Left renal pelvis (tissue), 4 donors: ENCODE data around the gene LHPP. TPM values are rescaled to one million over a fixed set of nuclear protein-coding genes. Genes with fewer than 3 reads are reported as not detected.
A peak's percentile ranks its signal among the peaks of the same experiment; 100 is the strongest.

Experiments
- DNase-seq, 4 donors: peaks; one replicate each; pipeline ENCODE4 v3.0.0-alpha.2; 2013; ENCODE audit warnings: low read depth in 4 of 4, low spot score in 3 of 4
- polyA plus RNA-seq, 4 donors: library from polyadenylated mRNA; unstranded; fragments of 120-200 nt; gene quantifications; one replicate each; pipeline ENCODE4 v1.2.1, GENCODE V29; 2013; ENCODE audit not compliant: insufficient read length in 4 of 4

Gene LHPP
- polyA plus RNA-seq, 4 donors, result 15.7 to 23.9 (median 16.6) TPM

DNA sequence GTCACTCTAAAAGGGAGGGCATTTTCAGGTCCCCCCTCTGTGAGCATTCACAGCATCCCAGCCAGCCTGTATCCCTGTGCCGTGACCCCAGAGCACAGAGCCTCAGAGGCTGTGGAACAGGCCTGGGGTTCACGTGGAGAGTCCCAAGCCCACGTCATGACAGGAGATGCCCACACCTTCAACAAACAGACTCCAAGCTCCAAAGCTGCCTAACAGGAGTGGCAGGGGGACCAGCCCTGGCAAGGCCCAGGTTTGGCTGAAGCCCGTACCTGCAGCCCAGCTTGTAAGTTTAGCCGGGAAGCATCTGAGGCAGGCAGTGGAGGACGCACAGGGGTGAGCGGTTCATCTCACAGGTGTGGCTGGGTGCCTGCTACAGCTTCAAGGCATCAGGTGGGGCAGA, 33.5 kb downstream of the LHPP start:
- DNase-seq, result no peak

GRCh38 chr10:124495725-124496124, 34.1 kb downstream of the LHPP start:
- no peak for DNase-seq

DNA sequence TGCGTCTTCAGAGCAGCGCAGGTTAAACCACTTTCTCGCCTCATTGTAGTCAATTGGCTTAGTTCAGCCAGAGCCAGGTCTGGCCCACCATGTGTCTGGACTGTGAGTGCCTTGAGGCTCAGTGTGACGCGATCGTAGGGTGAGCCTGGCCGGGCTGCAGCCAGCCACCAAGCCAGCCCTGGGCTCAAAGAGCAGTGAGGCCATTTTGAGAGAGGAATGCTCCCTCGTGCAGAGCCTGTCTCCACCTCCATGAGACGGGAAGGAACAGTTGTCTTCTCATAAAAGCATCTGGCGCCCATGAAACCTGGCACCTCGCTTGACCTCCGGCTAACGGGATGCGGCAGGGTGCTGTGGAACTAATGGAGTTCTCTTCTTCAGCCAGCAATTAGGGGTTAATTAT, 34.5 kb downstream of the LHPP start:
- DNase-seq, result no peak

DNA sequence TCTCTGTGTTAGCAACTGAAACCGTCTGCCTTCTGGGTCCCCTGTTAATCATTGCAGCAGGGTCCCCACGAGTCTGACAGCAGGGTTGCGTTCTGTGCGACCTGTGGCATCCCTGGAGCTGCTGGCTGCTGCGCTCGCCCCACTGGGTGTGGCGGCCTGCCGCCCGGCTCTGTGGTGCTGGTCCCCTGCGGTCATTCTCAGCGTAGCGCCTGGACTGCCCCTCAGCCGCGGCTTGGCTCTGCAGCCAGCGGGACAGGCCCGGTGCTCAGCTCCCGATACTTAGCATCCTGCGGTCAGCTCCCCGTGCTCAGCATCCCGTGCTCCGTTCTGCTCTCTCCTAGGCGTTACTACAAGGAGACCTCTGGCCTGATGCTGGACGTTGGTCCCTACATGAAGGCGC, 35.0 kb downstream of the LHPP start:
- no peak for DNase-seq

GRCh38 chr10:124497196-124497881, 35.7 kb downstream of the LHPP start:
- no peak for DNase-seq

GRCh38 chr10:124498056-124498455, 36.4 kb downstream of the LHPP start:
- DNase-seq, result peak in 3 of 4 donors; percentile 24 to 69 (median 41)

DNA sequence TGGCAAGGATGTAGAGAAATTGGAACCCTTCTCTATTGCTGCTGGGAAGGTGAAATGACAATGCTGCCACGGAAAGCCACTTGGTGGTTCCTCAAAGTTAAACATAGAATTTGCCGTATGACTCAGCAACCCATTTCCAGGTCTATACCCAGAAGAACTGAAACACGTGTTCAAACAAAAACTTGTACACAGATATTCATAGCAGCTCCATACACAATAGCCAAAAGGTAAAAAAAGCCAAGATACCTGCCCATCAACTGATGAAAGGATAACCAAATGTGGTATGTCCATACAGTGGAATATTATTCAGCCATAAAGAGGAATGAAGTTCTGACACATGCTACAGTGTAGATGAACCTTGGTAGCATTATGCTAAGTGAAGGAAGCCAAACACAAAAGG, 39.1 kb downstream of the LHPP start:
- no peak for DNase-seq

- DNase-seq, result no peak
Measured at GRCh38 chr10:124504711-124505110, 43.1 kb downstream of the LHPP start.

- no peak for DNase-seq
Measured at GRCh38 chr10:124505279-124505678, 43.7 kb downstream of the LHPP start.

DNA sequence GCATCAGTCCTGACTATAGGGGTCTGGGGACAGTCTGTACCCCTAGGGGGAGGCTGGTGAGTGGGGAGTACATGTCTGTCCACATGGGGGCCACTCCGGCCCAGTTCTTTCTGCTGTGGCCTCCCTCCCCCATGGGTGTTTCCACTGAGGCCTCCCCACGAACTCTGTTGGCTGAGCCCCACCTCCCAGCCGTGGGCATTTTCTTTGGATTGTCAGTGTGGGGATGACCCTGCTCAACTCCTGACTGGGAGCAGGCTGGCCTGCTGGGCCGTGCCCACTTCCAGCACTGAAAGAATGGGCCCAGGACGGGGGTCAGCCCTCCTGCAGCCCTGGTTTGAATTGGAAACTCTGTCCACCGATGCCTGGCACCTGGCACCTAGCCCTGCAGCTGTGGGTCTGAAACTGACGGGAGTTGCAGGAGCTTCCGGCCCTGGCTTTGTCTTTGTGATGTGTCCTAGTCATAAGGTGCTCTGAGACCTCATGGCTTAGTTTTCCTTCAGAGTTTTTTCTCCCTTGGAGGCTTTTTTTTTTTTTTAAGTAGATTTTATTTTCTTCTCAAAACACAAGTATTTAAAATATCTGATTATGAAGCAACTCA, 46.5 kb downstream of the LHPP start:
- no peak for DNase-seq

DNA sequence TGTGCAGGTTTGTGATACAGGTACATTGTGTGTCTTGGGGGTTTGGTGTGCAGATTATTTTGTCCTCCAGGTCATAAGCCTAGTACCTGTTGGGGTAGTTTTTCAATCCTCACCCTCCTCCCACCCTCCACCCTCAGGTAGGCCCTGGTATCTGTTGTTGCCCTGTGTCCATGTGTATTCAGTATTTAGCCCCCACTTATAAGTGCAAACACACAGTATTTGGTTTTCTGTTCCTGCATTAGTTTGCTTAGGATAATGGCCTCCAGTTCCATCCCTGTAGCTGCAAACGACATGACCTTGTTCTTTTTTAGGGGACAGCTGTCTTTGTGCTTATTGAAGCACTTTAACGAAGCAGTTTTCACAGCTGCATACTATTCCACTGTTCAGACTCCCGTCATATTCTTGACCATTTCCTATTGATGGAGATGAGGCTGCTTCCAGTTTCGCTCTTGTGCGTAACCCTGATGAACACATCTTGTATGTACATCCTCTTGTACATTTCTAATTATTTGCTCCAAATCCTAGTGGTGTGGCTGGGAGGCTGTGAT, 47.4 kb downstream of the LHPP start:
- DNase-seq, result no peak

DNA sequence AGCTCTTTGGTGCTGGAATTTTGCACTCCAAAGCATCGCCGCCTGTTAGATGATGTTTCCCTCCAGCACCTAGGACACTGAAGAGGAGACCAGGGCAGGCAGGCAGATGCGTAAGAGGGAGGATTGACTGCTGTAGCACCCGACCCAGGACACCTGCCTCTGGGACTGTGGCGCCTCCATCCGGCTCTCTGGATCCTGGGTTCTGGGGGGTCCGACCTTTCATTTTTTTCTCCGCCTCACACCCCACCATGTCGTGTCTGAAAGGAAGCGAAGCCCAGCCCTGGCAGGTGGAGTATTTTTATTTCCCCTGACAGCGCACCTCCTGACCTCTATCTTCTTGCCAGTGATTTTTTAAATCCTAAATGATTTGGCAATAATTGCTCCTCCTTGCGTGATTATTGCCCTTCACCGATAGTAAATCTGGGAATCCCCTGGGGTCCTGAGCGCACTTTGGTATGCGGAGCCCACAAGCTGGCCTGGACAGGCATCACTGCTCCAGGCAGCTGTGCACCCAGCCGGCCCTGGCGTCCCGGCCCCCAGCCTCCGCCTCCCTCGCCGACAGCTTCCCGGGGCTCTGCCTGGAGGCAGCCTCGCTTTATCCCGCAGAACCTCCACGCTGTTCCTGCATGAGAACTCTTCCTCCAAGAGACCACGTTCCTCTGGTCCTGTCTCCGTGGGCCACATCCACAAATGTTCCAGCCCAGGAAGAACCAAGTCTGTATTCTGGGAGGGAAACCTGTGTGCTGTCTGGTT, 48.4 kb downstream of the LHPP start:
- DNase-seq, result no peak

DNA sequence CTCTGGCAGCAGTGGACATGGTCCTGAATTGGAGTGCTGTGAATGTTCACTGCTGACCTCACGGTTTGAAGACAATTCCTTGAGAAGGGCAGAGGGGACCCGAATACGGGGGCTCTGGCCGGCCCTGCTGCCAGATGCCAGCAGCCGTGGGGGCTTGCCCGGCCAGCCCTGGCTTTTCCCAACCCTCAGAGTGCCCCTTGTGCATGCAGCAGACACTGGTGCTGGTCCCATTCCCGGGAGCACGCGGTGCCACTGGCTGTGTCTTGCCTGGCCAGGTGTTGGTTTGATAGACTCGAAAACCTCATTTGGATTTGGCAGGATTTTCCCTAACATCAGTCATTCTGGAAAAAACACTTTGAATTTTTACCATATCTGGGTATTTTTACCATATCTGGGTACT, 49.1 kb downstream of the LHPP start:
- no peak for DNase-seq

DNA sequence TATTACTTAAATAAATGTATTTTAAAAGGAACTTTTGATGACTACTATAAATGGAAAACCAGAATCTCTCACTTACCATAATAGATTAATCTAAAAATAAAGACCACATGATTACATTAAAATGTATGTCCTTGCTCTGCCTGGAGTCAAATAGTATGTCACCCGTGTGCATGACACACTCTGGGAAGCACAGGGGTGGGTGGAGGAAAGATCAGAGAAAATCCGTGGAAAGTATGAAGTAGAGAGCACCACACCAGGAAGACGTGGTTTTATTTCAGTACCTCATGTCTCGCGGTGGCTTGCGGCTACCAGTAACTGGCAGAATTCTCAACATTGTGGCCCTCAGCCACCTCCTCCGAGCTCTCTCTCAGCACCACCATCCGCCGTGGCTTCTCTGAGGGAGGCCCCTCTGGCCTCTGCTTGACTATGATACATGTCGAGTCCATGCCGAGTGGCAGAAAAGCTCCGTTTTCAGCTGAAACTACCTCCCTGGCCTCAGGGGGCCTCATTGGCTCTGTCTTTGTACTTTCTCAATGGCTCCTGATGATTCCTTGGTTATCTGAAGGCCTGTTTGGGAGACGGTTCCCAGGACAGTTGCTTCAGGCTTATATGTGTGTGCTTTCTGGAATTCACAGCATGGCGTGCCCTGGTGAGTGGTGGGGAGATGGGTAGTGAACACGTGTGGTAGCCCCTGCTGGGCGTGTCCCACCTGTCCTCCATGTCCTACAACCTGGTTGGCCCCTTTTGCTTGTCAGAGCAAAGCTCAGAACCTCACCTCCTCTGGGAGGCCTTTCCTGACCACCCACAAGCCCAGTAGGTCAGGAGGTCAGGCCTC, 49.8 kb downstream of the LHPP start:
- no peak for DNase-seq

DNA sequence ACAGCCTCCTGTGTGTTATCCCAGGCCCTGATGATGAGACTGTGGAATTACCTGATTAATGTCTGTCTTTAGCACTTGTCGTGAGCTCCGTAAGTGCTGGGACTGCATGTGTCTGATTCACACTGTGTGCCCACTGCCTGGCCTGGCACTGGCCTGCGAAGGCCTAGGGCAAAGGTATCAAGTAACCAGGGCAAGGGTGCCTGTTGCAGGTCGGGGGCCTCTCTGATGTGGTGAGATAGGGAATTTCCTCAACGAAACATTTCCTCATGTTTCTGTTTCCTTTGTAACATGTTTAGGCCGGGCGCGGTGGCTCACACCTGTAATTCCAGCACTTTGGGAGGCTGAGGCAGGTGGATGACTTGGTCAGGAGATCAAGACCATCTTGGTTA, 50.4 kb downstream of the LHPP start:
- DNase-seq, result no peak

GRCh38 chr10:124512600-124512999, 51.0 kb downstream of the LHPP start:
- no peak for DNase-seq

DNA sequence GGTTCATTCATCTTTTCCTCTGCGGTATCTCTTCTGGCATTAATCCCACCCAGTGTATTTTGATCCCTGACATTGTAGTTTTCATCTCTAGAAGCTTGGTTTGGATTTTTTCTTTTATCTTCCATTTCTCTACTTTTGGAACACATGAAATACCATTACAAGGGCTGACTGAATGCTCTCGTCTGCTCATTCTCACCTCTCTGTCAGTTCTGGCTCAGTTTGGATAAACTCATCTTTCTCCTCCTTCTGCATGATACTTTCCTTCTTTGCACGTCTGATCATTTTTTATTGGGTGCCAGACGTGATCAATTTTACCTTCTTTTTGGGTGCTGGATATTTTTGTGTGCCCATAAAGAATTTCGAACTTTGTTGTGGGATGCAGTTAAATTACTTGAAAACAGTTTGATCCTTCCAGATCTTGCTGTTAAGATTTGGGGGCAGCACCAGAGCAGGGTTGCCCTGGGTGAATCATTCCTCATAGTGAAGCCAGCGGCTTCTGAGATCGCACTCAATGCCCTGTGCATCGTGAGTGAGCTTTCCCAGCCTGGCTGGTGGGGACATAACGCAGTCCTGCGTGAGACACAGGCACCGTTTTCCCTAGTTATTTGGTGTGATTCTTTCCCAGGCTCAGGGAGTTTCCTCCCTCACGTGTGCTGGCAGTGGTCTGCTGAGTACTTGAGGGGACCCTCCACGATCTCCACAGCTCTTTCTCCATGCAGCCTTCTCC, 53.8 kb downstream of the LHPP start:
- no peak for DNase-seq

DNA sequence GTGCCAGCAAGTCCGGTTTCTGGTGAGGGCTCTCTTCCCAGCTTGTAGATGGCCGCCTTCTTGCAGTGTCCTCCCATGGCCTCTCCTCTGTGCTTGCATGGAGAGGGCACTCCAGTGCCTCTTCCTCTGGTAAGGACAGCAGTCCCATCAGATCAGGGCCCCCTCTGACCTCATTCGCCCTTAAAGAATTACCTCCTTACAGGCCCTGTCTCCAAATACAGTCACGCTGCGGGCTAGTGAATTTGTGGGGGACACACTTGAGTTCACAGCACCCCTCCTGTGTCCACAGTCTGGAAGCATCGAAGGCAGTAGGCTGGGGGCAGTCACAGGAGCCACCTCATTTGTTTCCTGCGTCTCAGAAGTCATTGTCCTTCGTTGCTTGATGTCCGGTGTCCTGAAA, 54.6 kb downstream of the LHPP start:
- no peak for DNase-seq

DNA sequence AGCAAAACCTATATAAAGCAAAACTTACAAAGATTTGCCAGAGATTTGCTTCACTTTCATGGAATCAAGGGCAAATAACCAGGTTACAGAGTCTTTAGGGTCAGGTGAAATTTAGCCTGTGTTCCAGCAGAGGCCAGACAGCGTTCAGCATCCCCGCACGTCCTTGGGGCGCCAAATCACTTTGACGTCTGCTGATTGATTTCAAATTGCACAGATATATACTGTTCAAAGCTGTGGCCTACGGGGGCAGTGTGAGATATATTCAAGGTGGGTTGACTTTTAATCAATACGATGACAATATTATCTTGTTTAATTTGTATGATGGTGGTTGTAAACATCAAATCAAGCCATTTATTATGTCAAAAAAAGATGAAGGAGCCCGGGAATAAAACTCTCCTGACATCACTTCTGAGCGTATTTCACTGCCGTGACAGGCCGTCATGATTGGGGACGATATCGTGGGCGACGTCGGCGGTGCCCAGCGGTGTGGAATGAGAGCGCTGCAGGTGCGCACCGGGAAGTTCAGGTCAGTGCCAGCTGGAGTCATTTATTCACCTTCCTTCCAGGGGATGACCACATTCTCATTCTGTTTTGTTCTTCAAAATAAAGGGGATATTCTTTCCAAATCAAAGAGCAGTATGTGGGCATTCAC, 55.2 kb downstream of the LHPP start:
- DNase-seq, result no peak

DNA sequence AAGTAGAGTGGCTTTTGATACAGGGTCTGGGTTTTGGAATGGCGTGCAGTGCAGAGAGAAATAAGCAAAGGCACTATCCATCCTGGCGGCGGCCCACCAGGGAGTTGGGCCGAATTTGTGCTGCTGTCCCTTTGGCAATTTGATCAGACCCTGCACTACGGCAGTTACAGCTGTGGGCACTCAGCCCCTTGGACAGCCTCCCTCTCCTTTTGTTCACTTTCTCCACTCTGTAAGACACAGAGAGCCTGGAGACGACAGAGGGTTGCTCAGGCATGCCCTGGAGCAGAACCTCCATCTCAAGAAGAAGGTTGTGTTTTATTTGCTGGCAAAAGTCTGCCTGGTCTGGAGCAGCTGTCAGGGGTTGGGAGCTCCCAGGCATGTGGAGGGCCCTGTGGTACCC, 55.8 kb downstream of the LHPP start:
- DNase-seq, result no peak
